ENCODE measurements around the gene CELF1. TPM values are rescaled to one million over a fixed set of nuclear protein-coding genes. Genes with fewer than 3 reads are reported as not detected.
A peak's percentile ranks its signal among the peaks of the same experiment; 100 is the strongest.

CELF1 gene
- total and polyA plus RNA-seq, 2 of the 13 experiments (the other 11 are each of a cell fraction or from before 2014, with no cell fraction given), result 69.0 to 80.1 TPM

- TF ChIP-seq, protein P1, sequence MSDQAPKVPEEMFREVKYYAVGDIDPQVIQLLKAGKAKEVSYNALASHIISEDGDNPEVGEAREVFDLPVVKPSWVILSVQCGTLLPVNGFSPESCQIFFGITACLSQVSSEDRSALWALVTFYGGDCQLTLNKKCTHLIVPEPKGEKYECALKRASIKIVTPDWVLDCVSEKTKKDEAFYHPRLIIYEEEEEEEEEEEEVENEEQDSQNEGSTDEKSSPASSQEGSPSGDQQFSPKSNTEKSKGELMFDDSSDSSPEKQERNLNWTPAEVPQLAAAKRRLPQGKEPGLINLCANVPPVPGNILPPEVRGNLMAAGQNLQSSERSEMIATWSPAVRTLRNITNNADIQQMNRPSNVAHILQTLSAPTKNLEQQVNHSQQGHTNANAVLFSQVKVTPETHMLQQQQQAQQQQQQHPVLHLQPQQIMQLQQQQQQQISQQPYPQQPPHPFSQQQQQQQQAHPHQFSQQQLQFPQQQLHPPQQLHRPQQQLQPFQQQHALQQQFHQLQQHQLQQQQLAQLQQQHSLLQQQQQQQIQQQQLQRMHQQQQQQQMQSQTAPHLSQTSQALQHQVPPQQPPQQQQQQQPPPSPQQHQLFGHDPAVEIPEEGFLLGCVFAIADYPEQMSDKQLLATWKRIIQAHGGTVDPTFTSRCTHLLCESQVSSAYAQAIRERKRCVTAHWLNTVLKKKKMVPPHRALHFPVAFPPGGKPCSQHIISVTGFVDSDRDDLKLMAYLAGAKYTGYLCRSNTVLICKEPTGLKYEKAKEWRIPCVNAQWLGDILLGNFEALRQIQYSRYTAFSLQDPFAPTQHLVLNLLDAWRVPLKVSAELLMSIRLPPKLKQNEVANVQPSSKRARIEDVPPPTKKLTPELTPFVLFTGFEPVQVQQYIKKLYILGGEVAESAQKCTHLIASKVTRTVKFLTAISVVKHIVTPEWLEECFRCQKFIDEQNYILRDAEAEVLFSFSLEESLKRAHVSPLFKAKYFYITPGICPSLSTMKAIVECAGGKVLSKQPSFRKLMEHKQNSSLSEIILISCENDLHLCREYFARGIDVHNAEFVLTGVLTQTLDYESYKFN (CRISPR knock-in tag; conservative IDR thresholded peaks at IDR 0.05), result peak; percentile 52
- TF ChIP-seq ZNF230 (CRISPR knock-in tag; IDR thresholded peaks at IDR 0.05) (no peak), NCOR1 (IDR thresholded peaks at IDR 0.05; ENCODE audit: borderline replicate concordance, low read length) (peak; percentile 28; the same call in 1 of the 2 replicates), CCDC6 (CRISPR knock-in tag; IDR thresholded peaks at IDR 0.05) (0 out of 2 replicates have a peak, but pooled peaks have one; percentile 24), RCOR2 (CRISPR knock-in tag; IDR thresholded peaks at IDR 0.05) (peak; percentile 85), ZSCAN21 (CRISPR knock-in tag; IDR thresholded peaks at IDR 0.05; ENCODE audit: borderline replicate concordance) (peak; percentile 99), EP300 (IDR thresholded peaks at IDR 0.05; ENCODE audit: low read depth in 2 of 2, low read length in 2 of 2) (peak in 1 of 2 experiments; percentile 34; a peak in 1 of 4 replicates), EP300 (CRISPR knock-in tag; IDR thresholded peaks at IDR 0.05; ENCODE audit: borderline replicate concordance) (no peak), PITX1 (CRISPR knock-in tag; IDR thresholded peaks at IDR 0.05) (peak; percentile 58; the same call in 1 of the 2 replicates), MAX (IDR thresholded peaks at IDR 0.05) (peak; percentile 24; the same call in 1 of the 2 replicates), PHF21A (CRISPR knock-in tag; IDR thresholded peaks at IDR 0.05) (peak; percentile 61; the same call in 1 of the 2 replicates), RARA (CRISPR knock-in tag; IDR thresholded peaks at IDR 0.05) (peak; percentile 34; the same call in 1 of the 2 replicates), POGZ (CRISPR knock-in tag; IDR thresholded peaks at IDR 0.05) (peak; percentile 78), ZNF460 (CRISPR knock-in tag; IDR thresholded peaks at IDR 0.05; ENCODE audit: borderline replicate concordance) (peak; percentile 34), NR2F6 (IDR thresholded peaks at IDR 0.05) (peak; percentile 86), NR2F6 (CRISPR knock-in tag; IDR thresholded peaks at IDR 0.05) (peak; percentile 89), REPIN1 (CRISPR knock-in tag; IDR thresholded peaks at IDR 0.05; ENCODE audit: borderline replicate concordance, low read depth) (no peak), NFRKB (IDR thresholded peaks at IDR 0.05) (no peak), ZNF264 (CRISPR knock-in tag; IDR thresholded peaks at IDR 0.05) (peak; percentile 31; the same call in 1 of the 2 replicates), GFI1 (CRISPR knock-in tag; IDR thresholded peaks at IDR 0.05; ENCODE audit: borderline replicate concordance) (peak; percentile 96), ZFP1 (CRISPR knock-in tag; IDR thresholded peaks at IDR 0.05) (0 out of 2 replicates have a peak, but pooled peaks have one; percentile 21), ZBTB3 (CRISPR knock-in tag; IDR thresholded peaks at IDR 0.05; ENCODE audit: borderline replicate concordance, low read depth) (peak; percentile 29; the same call in 1 of the 2 replicates), FOXP4 (CRISPR knock-in tag; IDR thresholded peaks at IDR 0.05) (peak; percentile 43; the same call in 1 of the 2 replicates), ZNF292 (CRISPR knock-in tag; IDR thresholded peaks at IDR 0.05; ENCODE audit: borderline replicate concordance, low read depth) (peak; percentile 31; the same call in 1 of the 2 replicates)
- TF ChIP-seq, protein P2, sequence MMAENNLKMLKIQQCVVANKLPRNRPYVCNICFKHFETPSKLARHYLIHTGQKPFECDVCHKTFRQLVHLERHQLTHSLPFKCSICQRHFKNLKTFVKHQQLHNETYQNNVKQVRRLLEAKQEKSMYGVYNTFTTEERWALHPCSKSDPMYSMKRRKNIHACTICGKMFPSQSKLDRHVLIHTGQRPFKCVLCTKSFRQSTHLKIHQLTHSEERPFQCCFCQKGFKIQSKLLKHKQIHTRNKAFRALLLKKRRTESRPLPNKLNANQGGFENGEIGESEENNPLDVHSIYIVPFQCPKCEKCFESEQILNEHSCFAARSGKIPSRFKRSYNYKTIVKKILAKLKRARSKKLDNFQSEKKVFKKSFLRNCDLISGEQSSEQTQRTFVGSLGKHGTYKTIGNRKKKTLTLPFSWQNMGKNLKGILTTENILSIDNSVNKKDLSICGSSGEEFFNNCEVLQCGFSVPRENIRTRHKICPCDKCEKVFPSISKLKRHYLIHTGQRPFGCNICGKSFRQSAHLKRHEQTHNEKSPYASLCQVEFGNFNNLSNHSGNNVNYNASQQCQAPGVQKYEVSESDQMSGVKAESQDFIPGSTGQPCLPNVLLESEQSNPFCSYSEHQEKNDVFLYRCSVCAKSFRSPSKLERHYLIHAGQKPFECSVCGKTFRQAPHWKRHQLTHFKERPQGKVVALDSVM (CRISPR knock-in tag; IDR thresholded peaks at IDR 0.05), result peak; percentile 100
Measured at GRCh38 chr11:47440054-47440476, 112.9 kb downstream of the CELF1 start (continued).
